Measurements from ENCODE around the gene ACKR3.

GRCh38 chr2:236552581-236553363 lies 16.9 kb upstream of the ACKR3 start:
- TF ChIP-seq CTCF (IDR thresholded peaks at IDR 0.05) (no peak), POLR2A (IDR thresholded peaks at IDR 0.05) (no peak)

Data from tibial nerve (tissue), 3 donors.